ENCODE measurements around the gene RPS8.
"Not testable (repeated sequence)": the region's sequence is repeated elsewhere in the genome, so short reads cannot be mapped to it uniquely, and the experiment has no call there.

DNA sequence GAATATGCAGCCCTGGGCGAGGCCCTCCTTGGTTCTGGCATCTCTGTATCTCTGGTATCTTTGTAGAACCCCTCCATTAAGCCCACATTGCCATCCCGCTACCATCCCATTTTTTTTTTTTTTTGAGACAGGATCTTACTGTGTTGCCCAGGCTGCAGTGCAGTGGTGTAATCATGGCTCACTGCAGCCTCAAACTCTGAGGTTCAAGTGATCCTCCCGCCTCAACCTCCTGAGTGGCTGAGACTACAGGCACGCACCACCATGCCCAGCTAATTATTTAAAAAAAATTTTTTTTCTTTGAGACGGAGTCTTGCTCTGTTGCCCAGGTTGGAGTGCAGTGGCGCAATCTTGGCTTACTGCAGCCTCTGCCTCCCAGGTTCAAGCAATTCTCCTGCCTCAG, 49.1 kb downstream of the RPS8 start:
- TF ChIP-seq, protein P1, sequence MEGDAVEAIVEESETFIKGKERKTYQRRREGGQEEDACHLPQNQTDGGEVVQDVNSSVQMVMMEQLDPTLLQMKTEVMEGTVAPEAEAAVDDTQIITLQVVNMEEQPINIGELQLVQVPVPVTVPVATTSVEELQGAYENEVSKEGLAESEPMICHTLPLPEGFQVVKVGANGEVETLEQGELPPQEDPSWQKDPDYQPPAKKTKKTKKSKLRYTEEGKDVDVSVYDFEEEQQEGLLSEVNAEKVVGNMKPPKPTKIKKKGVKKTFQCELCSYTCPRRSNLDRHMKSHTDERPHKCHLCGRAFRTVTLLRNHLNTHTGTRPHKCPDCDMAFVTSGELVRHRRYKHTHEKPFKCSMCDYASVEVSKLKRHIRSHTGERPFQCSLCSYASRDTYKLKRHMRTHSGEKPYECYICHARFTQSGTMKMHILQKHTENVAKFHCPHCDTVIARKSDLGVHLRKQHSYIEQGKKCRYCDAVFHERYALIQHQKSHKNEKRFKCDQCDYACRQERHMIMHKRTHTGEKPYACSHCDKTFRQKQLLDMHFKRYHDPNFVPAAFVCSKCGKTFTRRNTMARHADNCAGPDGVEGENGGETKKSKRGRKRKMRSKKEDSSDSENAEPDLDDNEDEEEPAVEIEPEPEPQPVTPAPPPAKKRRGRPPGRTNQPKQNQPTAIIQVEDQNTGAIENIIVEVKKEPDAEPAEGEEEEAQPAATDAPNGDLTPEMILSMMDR (IDR thresholded peaks at IDR 0.05; ENCODE audit: insufficient read depth, low read length, poor library complexity, severe bottlenecking): not testable (repeated sequence)
- not testable (repeated sequence) for TF ChIP-seq EZH2phosphoT487 (conservative IDR thresholded peaks at IDR 0.05; ENCODE audit: low read length)

Measured in SU-DHL-6 (cell line).